Urinary bladder (tissue), 4 donors: Measurements from ENCODE around the gene TMEM126B. TPM values are rescaled to one million over a fixed set of nuclear protein-coding genes. Genes with fewer than 3 reads are reported as not detected.
"Not testable (repeated sequence)": the region's sequence is repeated elsewhere in the genome, so short reads cannot be mapped to it uniquely, and the experiment has no call there.

Experiments
- DNase-seq: peaks from one replicate; pipeline ENCODE4 v3.0.0-alpha.2; 2015; ENCODE audit errors: extremely low spot score
- H3K27ac ChIP-seq: one replicate; pipeline ENCODE4 v1.5.1; 2013; ENCODE audit warnings: low read depth, mild to moderate bottlenecking, moderate library complexity
- H3K36me3 ChIP-seq: one replicate; pipeline ENCODE4 v1.6.1; 2013; ENCODE audit warnings: mild to moderate bottlenecking, moderate library complexity; ENCODE audit not compliant: insufficient read depth
- H3K4me1 ChIP-seq: one replicate; pipeline ENCODE4 v1.6.1; 2013; ENCODE audit warnings: mild to moderate bottlenecking, moderate library complexity; ENCODE audit not compliant: insufficient read depth
- H3K4me3 ChIP-seq: one replicate; pipeline ENCODE4 v1.5.1; 2013; ENCODE audit warnings: low read depth, low read length
- WGBS: extraction: QIAGEN DNeasy Blood & Tissue Kit; methylation state at CpG from one replicate; pipeline ENCODE4 v1.1.7; 2013; 5-methylcytosine and 5-hydroxymethylcytosine counted together
- polyA plus RNA-seq: library from polyadenylated mRNA; stranded (reverse); fragments of 200-250 nt; gene quantifications from one replicate; pipeline ENCODE4 v1.2.3, GENCODE V29; 2013
- total RNA-seq: library from RNA; depleted of rRNA; stranded (reverse); fragments of >200 nt; gene quantifications from one replicate; pipeline ENCODE4 v1.2.3, GENCODE V29; 2014
- donor health status: healthy with polysubstance abuse.
- donor health status: healthy.

The TMEM126B gene
- total RNA-seq (68.9 TPM), polyA plus RNA-seq (65.5 TPM)

DNA sequence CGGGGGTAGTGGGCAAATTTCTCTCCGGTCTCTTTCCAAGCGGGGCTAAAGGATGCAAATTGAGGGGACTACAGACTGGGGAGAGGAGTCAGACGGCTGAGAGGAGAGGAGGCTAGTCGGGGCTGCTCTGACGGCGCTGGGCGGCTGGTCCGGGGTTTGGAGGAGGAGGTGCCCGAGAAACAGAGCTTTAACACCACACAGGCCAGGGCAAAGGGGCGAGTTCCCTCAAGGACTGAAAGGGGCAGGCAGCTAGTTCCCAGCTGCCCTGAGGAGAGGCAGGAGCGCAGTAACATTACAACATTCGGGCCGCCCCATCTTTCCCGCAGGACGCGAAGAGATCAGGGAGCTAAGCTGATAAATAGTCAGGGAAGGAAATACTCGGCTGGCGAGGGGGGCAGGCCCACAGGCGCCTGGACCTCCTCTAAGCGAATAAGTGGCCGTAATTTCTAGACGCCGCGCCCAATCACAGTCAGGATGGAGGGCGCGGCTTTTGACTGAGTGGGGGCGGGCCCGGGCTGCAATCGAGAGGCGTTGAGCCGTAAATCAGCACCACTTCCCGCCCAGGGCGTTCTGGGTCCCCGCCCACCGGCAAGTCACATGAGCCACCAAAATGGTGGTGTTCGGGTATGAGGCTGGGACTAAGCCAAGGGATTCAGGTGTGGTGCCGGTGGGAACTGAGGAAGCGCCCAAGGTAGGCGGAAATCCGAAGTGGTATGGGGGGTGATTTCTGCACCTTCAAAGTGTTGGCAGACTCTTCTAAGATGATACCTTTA, at the start of gene TMEM126B:
Gene TMEM126B, plus strand, starts transcription at position 596 of the 773 bp plus-strand sequence. Its CDS starts 15 bp downstream, at position 611.
- peak; percentile 95 for DNase-seq
- Histone ChIP-seq H3K4me1 (no peaks in the 10 kb centered on the region), H3K36me3 (no peaks in the 10 kb centered on the region), H3K27ac (peak within 1 kb of the TSS; percentile 94), H3K4me3 (peak within 1 kb of the TSS; percentile 74)
- WGBS: under 1% methylated on average over 41 of the region's 41 CpGs

DNA sequence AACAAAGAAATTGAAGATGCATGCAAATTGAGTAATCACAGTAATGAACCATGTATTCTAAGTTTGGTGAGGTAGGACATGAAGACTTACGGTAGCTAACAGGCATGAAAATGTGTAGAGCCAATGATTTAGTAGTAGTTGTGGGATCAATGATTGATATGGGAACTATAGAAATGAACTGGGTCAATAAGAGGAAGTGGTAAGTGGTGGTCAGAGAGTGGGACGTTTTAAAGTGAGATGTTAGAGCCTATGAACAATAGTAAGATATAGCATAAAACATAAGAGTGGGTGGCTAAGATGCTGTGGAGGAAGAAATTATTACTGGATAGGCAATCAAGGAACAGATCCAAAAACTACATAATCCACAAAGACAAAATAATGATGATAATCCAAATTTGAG, 46.3 kb upstream of the TMEM126B start:
- 88% methylated on average over 2 of the region's 2 CpGs for WGBS
- no peak for DNase-seq
- H3K27ac ChIP-seq: no peak overlapping the region

GRCh38 chr11:85589373-85589772, 39.0 kb upstream of the TMEM126B start:
- no peak overlapping the region for H3K4me3 ChIP-seq
- DNase-seq: no peak
- H3K36me3 ChIP-seq: no peaks in the 10 kb centered on the region
- no peaks in the 10 kb centered on the region for H3K4me1 ChIP-seq
- WGBS: 76% methylated on average over 3 of the region's 3 CpGs
- H3K27ac ChIP-seq: no peak overlapping the region

More for the DNA sequence above, 46.3 kb upstream of the TMEM126B start:
- H3K4me1 ChIP-seq: no peaks in the 10 kb centered on the region
- no peaks in the 10 kb centered on the region for H3K36me3 ChIP-seq
- no peak overlapping the region for H3K4me3 ChIP-seq

- Histone ChIP-seq H3K36me3 (no peaks in the 10 kb centered on the region), H3K27ac (no peak overlapping the region), H3K4me3 (no peak overlapping the region), H3K4me1 (no peaks in the 10 kb centered on the region)
- 75% methylated on average over 4 of the region's 4 CpGs for WGBS
- no peak for DNase-seq
Observed at GRCh38 chr11:85590848-85591483, 37.4 kb upstream of the TMEM126B start.

- Histone ChIP-seq H3K36me3 (no peaks in the 10 kb centered on the region), H3K27ac (peak overlapping the region; percentile 23), H3K4me3 (no peak overlapping the region), H3K4me1 (peaks cover 2% of the 10 kb centered on the region)
- peak; percentile 39 for DNase-seq
Observed at GRCh38 chr11:85595285-85595884, 33.0 kb upstream of the TMEM126B start.

DNA sequence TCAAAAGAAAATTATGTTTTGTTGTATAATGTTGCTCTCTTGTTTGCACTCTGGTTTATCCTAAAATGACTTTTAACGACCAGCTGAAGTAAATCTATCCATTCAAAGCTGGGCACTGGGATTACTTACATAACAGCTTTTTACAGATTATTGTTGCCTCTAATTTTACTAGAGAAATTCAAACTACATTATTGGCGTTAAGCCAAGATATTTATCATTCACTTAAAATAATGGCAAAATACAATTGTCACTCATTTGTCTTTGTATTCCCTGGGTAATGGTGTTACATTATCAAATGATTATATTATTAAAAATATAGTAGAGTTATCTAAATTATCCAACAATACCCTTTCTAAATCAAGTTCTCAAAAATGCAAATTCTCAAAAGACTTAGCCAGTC, 31.5 kb upstream of the TMEM126B start:
- no peak overlapping the region for H3K4me3 ChIP-seq
- no peak for DNase-seq
- 69% methylated on average over 2 of the region's 2 CpGs for WGBS
- H3K4me1 ChIP-seq: peaks cover 2% of the 10 kb centered on the region
- H3K27ac ChIP-seq: no peak overlapping the region
- H3K36me3 ChIP-seq: no peaks in the 10 kb centered on the region

- H3K4me1 ChIP-seq: peaks cover 2% of the 10 kb centered on the region
- H3K27ac ChIP-seq: no peak overlapping the region
- 68% methylated on average over 5 of the region's 5 CpGs for WGBS
- DNase-seq: no peak
- H3K4me3 ChIP-seq: no peak overlapping the region
- no peaks in the 10 kb centered on the region for H3K36me3 ChIP-seq
Observed at GRCh38 chr11:85599083-85599482, 29.3 kb upstream of the TMEM126B start.

GRCh38 chr11:85602526-85603213, 25.7 kb upstream of the TMEM126B start:
- Histone ChIP-seq H3K36me3 (no peaks in the 10 kb centered on the region), H3K4me1 (peaks cover 2% of the 10 kb centered on the region), H3K27ac (no peak overlapping the region), H3K4me3 (no peak overlapping the region)
- no peak for DNase-seq
- WGBS: 98% methylated on average over 2 of the region's 2 CpGs

DNA sequence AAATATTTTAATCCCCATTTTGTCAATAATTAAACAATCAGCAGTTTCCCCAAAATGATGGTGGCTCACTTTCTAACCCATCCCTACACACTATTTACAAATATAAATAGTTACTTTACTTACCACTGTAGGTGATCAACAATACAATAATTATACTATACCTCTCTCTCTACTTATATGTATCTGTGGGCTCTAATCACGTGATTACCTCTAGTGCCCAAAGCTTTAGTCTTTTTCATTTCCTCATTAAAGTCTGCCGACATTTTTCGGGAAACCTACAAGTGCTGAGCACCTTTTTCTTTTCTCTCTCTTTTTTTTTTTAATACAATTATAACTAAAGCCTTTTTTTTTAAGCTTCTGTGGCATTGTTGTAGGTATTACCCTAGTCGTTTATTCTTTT, 25.2 kb upstream of the TMEM126B start:
- 89% methylated on average over 4 of the region's 4 CpGs for WGBS
- H3K4me3 ChIP-seq: no peak overlapping the region
- no peaks in the 10 kb centered on the region for H3K36me3 ChIP-seq
- peaks cover 2% of the 10 kb centered on the region for H3K4me1 ChIP-seq
- no peak for DNase-seq
- no peak overlapping the region for H3K27ac ChIP-seq

DNA sequence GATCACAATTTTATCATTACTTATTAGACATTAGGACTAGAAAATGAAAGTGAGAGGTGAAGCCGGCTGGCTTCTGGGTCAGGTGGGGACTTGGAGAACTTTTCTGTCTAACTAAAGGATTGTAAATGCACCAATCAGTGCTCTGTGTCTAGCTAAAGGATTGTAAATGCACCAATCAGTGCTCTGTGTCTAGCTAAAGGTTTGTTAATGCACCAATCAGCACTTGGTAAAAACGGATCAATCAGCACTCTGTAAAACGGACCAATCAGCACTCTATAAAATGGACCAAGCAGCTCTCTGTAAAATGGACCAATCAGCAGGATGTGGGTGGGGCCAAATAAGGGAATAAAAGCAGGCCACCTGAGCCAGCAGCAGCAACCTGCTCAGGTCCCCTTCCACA, 22.2 kb upstream of the TMEM126B start:
- not testable (repeated sequence) for H3K4me3 ChIP-seq, H3K36me3 ChIP-seq, DNase-seq, H3K4me1 ChIP-seq, H3K27ac ChIP-seq
- WGBS: 96% methylated on average over 3 of the region's 3 CpGs

- not testable (repeated sequence) for H3K36me3 ChIP-seq, H3K27ac ChIP-seq, H3K4me3 ChIP-seq, DNase-seq, H3K4me1 ChIP-seq
Observed at GRCh38 chr11:85608621-85609020, 19.8 kb upstream of the TMEM126B start.

- H3K36me3 ChIP-seq, H3K4me1 ChIP-seq, H3K4me3 ChIP-seq, DNase-seq, H3K27ac ChIP-seq: not testable (repeated sequence)
- 74% methylated on average over 2 of the region's 2 CpGs for WGBS
Observed at GRCh38 chr11:85609286-85609685, 19.1 kb upstream of the TMEM126B start.

GRCh38 chr11:85611643-85612042, 16.8 kb upstream of the TMEM126B start:
- 89% methylated on average over 2 of the region's 2 CpGs for WGBS
- not testable (repeated sequence) for H3K4me3 ChIP-seq, H3K4me1 ChIP-seq, H3K27ac ChIP-seq, H3K36me3 ChIP-seq, DNase-seq
